Posterior vena cava (tissue), 2 donors: Measurements from ENCODE around the gene MSX1. TPM values are rescaled to one million over a fixed set of nuclear protein-coding genes. Genes with fewer than 3 reads are reported as not detected.

ENCODE experiments used
- DNase-seq: peaks from one replicate; pipeline ENCODE4 v3.0.0-alpha.2; 2020; ENCODE audit warnings: low spot score
- intact Hi-C, 2 donors: fragments of 100-400 bp; cut with DNase I; formaldehyde crosslinking; loops; one replicate each; pipeline versions ENCODE4 v1.14.1 to v1.14.2; 2022 to 2023
- total RNA-seq, 2 donors: library from RNA; stranded (reverse); fragmentation: NEBNext Ultra II Directional; extraction: Animal tissue kit (Norgen Biotek cat#: 25700); gene quantifications; one replicate each; pipeline ENCODE4 v1.2.1, GENCODE V29; 2021
- donor health status: DM: yes; HTN: yes; CAD: no.
- donor health status: DM: yes; HTN: yes; CAD: no.

The MSX1 gene
- total RNA-seq, 2 donors from 2014 or later = 7.0 to 20.8 TPM

GRCh38 chr4:4880492-4880891 is 21.0 kb downstream of the MSX1 start:
- DNase-seq = no peak
- intact Hi-C loops = no loop called here

GRCh38 chr4:4881432-4881831 is 22.0 kb downstream of the MSX1 start:
- no peak for DNase-seq
- intact Hi-C loops = no loop called here

- intact Hi-C loops = no loop called here
- no peak for DNase-seq
Measured at GRCh38 chr4:4884611-4885010, 25.1 kb downstream of the MSX1 start.

- intact Hi-C loops = no loop called here
- no peak for DNase-seq
Measured at GRCh38 chr4:4887426-4887825, 28.0 kb downstream of the MSX1 start.

GRCh38 chr4:4888695-4889094 is 29.2 kb downstream of the MSX1 start:
- intact Hi-C loops = no loop called here

GRCh38 chr4:4889781-4890180 is 30.3 kb downstream of the MSX1 start:
- intact Hi-C loops = no loop called here
- no peak for DNase-seq

More at GRCh38 chr4:4888695-4889094, 29.2 kb downstream of the MSX1 start:
- DNase-seq = no peak

GRCh38 chr4:4890574-4891255 is 31.2 kb downstream of the MSX1 start:
- intact Hi-C loops = no loop called here
- no peak for DNase-seq

GRCh38 chr4:4893721-4894120 is 34.3 kb downstream of the MSX1 start:
- no peak for DNase-seq
- intact Hi-C loops = no loop called here

GRCh38 chr4:4899202-4899925 is 39.9 kb downstream of the MSX1 start:
- intact Hi-C loops = no loop called here
- DNase-seq = no peak

GRCh38 chr4:4901877-4902276 is 42.4 kb downstream of the MSX1 start:
- DNase-seq = no peak
- intact Hi-C loops = no loop called here

GRCh38 chr4:4912155-4912554 is 52.7 kb downstream of the MSX1 start:
- intact Hi-C loops = no loop called here
- DNase-seq = no peak

- intact Hi-C loops = no loop called here
- DNase-seq = no peak
Measured at GRCh38 chr4:4913147-4913561, 53.7 kb downstream of the MSX1 start.

Other genes starting within 250 kb of the MSX1 start
- gene CYTL1, start 159.8 kb downstream of the MSX1 start, total RNA-seq = 1 to 10 TPM in 1 of 2 donors, under 1 TPM in 1; 0.81 to 1.2 TPM
- 1 to 10 TPM; 3.1 to 3.5 TPM for gene STK32B, start 191.8 kb downstream of the MSX1 start, total RNA-seq